ENCODE results near the gene CAAP1.

CAAP1 gene

GRCh38 chr9:26802921-26803320, 89.7 kb downstream of the CAAP1 start:
- TF ChIP-seq CEBPB (IDR thresholded peaks at IDR 0.05) (no peak), FOXM1 (IDR thresholded peaks at IDR 0.05; ENCODE audit: borderline replicate concordance, low read depth) (no peak), YY1 (IDR thresholded peaks at IDR 0.05; ENCODE audit: low read depth) (no peak), ZBTB7A (IDR thresholded peaks at IDR 0.05; ENCODE audit: low read depth) (no peak)
- TF ChIP-seq, protein P1, sequence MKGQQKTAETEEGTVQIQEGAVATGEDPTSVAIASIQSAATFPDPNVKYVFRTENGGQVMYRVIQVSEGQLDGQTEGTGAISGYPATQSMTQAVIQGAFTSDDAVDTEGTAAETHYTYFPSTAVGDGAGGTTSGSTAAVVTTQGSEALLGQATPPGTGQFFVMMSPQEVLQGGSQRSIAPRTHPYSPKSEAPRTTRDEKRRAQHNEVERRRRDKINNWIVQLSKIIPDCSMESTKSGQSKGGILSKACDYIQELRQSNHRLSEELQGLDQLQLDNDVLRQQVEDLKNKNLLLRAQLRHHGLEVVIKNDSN (IDR thresholded peaks at IDR 0.05): no peak

GRCh38 chr9:26801772-26802171, 90.8 kb downstream of the CAAP1 start:
- TF ChIP-seq ZBTB7A (IDR thresholded peaks at IDR 0.05; ENCODE audit: low read depth): no peak

- TF ChIP-seq EP300 (IDR thresholded peaks at IDR 0.05; ENCODE audit: borderline replicate concordance): no peak
- TF ChIP-seq CREB1 (IDR thresholded peaks at IDR 0.05; ENCODE audit: low read depth): no peak
- no peak for TF ChIP-seq YY1 (IDR thresholded peaks at IDR 0.05; ENCODE audit: low read depth)
- no peak for TF ChIP-seq FOXM1 (IDR thresholded peaks at IDR 0.05; ENCODE audit: borderline replicate concordance, low read depth)
- no peak for TF ChIP-seq TCF12 (IDR thresholded peaks at IDR 0.05; ENCODE audit: low read depth)
- TF ChIP-seq, protein P2, sequence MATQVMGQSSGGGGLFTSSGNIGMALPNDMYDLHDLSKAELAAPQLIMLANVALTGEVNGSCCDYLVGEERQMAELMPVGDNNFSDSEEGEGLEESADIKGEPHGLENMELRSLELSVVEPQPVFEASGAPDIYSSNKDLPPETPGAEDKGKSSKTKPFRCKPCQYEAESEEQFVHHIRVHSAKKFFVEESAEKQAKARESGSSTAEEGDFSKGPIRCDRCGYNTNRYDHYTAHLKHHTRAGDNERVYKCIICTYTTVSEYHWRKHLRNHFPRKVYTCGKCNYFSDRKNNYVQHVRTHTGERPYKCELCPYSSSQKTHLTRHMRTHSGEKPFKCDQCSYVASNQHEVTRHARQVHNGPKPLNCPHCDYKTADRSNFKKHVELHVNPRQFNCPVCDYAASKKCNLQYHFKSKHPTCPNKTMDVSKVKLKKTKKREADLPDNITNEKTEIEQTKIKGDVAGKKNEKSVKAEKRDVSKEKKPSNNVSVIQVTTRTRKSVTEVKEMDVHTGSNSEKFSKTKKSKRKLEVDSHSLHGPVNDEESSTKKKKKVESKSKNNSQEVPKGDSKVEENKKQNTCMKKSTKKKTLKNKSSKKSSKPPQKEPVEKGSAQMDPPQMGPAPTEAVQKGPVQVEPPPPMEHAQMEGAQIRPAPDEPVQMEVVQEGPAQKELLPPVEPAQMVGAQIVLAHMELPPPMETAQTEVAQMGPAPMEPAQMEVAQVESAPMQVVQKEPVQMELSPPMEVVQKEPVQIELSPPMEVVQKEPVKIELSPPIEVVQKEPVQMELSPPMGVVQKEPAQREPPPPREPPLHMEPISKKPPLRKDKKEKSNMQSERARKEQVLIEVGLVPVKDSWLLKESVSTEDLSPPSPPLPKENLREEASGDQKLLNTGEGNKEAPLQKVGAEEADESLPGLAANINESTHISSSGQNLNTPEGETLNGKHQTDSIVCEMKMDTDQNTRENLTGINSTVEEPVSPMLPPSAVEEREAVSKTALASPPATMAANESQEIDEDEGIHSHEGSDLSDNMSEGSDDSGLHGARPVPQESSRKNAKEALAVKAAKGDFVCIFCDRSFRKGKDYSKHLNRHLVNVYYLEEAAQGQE (IDR thresholded peaks at IDR 0.05; ENCODE audit: low read depth): no peak
- TF ChIP-seq, protein P1 (IDR thresholded peaks at IDR 0.05): no peak
Measured at GRCh38 chr9:26800322-26800721, 92.3 kb downstream of the CAAP1 start.

DNA sequence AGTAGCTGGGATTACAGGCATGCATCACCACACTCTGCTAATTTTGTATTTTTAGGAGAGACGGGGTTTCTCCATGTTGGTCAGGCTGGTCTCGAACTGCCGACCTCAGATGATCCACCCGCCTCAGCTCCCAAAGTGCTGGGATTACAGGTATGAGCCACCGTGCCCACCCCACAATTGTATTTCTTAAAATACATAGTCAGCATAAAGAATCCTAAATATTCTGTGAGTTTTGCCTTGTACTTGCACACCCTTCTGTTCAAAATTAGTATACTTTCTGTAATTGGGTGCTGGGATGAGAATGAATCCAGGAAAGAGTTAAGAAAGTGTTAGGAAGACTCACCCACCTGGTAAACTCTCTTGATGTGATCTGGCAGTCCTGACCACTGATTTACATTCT, 101.3 kb downstream of the CAAP1 start:
- TF ChIP-seq EGR1 (IDR thresholded peaks at IDR 0.05): no peak
- TF ChIP-seq, protein P1 (IDR thresholded peaks at IDR 0.05): no peak
- no peak for TF ChIP-seq TAF1 (IDR thresholded peaks at IDR 0.05; ENCODE audit: low read depth)
- TF ChIP-seq, protein P2 (IDR thresholded peaks at IDR 0.05; ENCODE audit: low read depth): no peak
- no peak for TF ChIP-seq ZBTB7A (IDR thresholded peaks at IDR 0.05; ENCODE audit: low read depth)

Measured in Ishikawa (cell line).